CD14-positive monocyte (primary cell): ENCODE results near the gene ZBTB7A. TPM values are rescaled to one million over a fixed set of nuclear protein-coding genes. Genes with fewer than 3 reads are reported as not detected.

Experiments used
- DNase-seq, 3 donors: peaks; one replicate each; pipeline ENCODE4 v3.0.0-alpha.2; 2011 to 2022
- H2AFZ ChIP-seq: 2 replicates; pipeline ENCODE4 v1.6.0; 2012; ENCODE audit warnings: mild to moderate bottlenecking, low read depth, low read length, inconsistent platforms; ENCODE audit not compliant: insufficient read depth, poor library complexity, severe bottlenecking
- H3K27ac ChIP-seq, 2 donors: 1 replicate in 1 of 2; 2 replicates in 1 of 2; pipeline ENCODE4 v1.5.1; 2012 to 2013; ENCODE audit warnings: low read length in 2 of 2, control low read depth in 1 of 2, inconsistent platforms in 1 of 2, low read depth in 1 of 2, mild to moderate bottlenecking in 1 of 2
- H3K27me3 ChIP-seq, 2 donors: one replicate each; pipeline versions ENCODE4 v1.6.0 to v1.6.1; 2011 to 2013; ENCODE audit warnings: low read length in 2 of 2; ENCODE audit not compliant: control insufficient read depth in 2 of 2, insufficient read depth in 2 of 2
- H3K36me3 ChIP-seq, 2 donors: replicated peaks in 1 of 2; 1 replicate in 1 of 2; 2 replicates in 1 of 2; pipeline versions ENCODE4 v1.5.1 to v1.6.1; 2012 to 2013; ENCODE audit warnings: low read length in 2 of 2, control low read depth in 1 of 2, inconsistent platforms in 1 of 2, mild to moderate bottlenecking in 1 of 2; ENCODE audit not compliant: insufficient read depth in 2 of 2, control insufficient read depth in 1 of 2
- H3K4me1 ChIP-seq, 2 donors: 1 replicate in 1 of 2; 2 replicates in 1 of 2; pipeline versions ENCODE4 v1.5.1 to v1.6.1; 2012 to 2013; ENCODE audit warnings: low read length in 2 of 2, control low read depth in 1 of 2, inconsistent platforms in 1 of 2, mild to moderate bottlenecking in 1 of 2, moderate library complexity in 1 of 2; ENCODE audit not compliant: insufficient read depth in 2 of 2, control insufficient read depth in 1 of 2
- H3K4me2 ChIP-seq: replicated peaks from 2 replicates; pipeline ENCODE3; 2012; ENCODE audit warnings: low read length, moderate library complexity, mild to moderate bottlenecking; ENCODE audit not compliant: poor library complexity, severe bottlenecking; ENCODE audit errors: extremely low read depth
- H3K4me3 ChIP-seq, 3 experiments: fragments of 200-600 bp in 1 of 3; sonication (generic) in 1 of 3; replicated peaks in 1 of 3; 1 replicate in 2 of 3; 2 replicates in 1 of 3; pipeline ENCODE4 v1.5.1; 2011 to 2013; ENCODE audit warnings: low read length in 3 of 3, mild to moderate bottlenecking in 3 of 3, control low read depth in 2 of 3, low read depth in 2 of 3, inconsistent platforms in 1 of 3, moderate library complexity in 1 of 3
- H3K79me2 ChIP-seq: 2 replicates; pipeline ENCODE4 v1.6.0; 2012; ENCODE audit warnings: mild to moderate bottlenecking, control low read depth, inconsistent platforms, low read length, moderate library complexity; ENCODE audit not compliant: insufficient read depth
- H3K9ac ChIP-seq: 2 replicates; pipeline ENCODE4 v1.6.0; 2017; ENCODE audit warnings: low read length, mild to moderate bottlenecking; ENCODE audit not compliant: insufficient read depth, poor library complexity, severe bottlenecking
- H3K9me3 ChIP-seq, 2 donors: replicated peaks in 1 of 2; 1 replicate in 1 of 2; 2 replicates in 1 of 2; pipeline versions ENCODE4 v1.5.1 to v1.6.1; 2012 to 2013; ENCODE audit warnings: low read length in 2 of 2, control low read depth in 1 of 2; ENCODE audit not compliant: control insufficient read depth in 1 of 2, insufficient read depth in 1 of 2
- H4K20me1 ChIP-seq: 2 replicates; pipeline ENCODE4 v1.6.0; 2012; ENCODE audit warnings: mild to moderate bottlenecking, low read length, control low read depth, moderate library complexity; ENCODE audit not compliant: insufficient read depth
- H3K27ac Mint-ChIP-seq, 7 donors: one replicate each; pipeline ENCODE4 v1.8.0; 2020; ENCODE audit warnings: mild to moderate bottlenecking in 7 of 7, mixed read lengths in 7 of 7, moderate library complexity in 6 of 7, inconsistent platforms in 2 of 7
- H3K27me3 Mint-ChIP-seq, 3 donors: one replicate each; pipeline ENCODE4 v1.8.0; 2021 to 2022; ENCODE audit warnings: low read depth in 3 of 3, mild to moderate bottlenecking in 3 of 3, mixed read lengths in 3 of 3, moderate library complexity in 3 of 3, inconsistent platforms in 1 of 3
- H3K36me3 Mint-ChIP-seq, 2 donors: one replicate each; pipeline ENCODE4 v1.8.0; 2020; ENCODE audit warnings: mixed read lengths in 2 of 2, inconsistent platforms in 1 of 2, mild to moderate bottlenecking in 1 of 2
- H3K4me1 Mint-ChIP-seq: one replicate; pipeline ENCODE4 v1.8.0; 2020; ENCODE audit warnings: mild to moderate bottlenecking, mixed read lengths
- H3K4me3 Mint-ChIP-seq, 2 donors: one replicate each; pipeline ENCODE4 v1.8.0; 2020; ENCODE audit warnings: mild to moderate bottlenecking in 2 of 2, mixed read lengths in 2 of 2, moderate library complexity in 1 of 2
- H3K9me3 Mint-ChIP-seq, 7 donors: one replicate each; pipeline ENCODE4 v1.8.0; 2020 to 2022; ENCODE audit warnings: mixed read lengths in 7 of 7, mild to moderate bottlenecking in 6 of 7, moderate library complexity in 6 of 7, inconsistent platforms in 2 of 7
- WGBS: methylation state at CpG from one replicate; pipeline ENCODE4 v1.1.5; 2013; ENCODE audit warnings: missing lambda C conversion rate; ENCODE audit not compliant: insufficient coverage; 5-methylcytosine and 5-hydroxymethylcytosine counted together
- intact Hi-C, 2 donors: fragments of 100-400 bp; cut with micrococcal nuclease; formaldehyde crosslinking; loops; one replicate each; pipeline versions ENCODE4 v1.15.0 to v1.15.1; 2023
- polyA plus RNA-seq, 3 donors: library from polyadenylated mRNA; depleted of rRNA in 1 of 3; unstranded in 2 of 3; stranded (reverse) in 1 of 3; fragments of 300-500 nt in 2 of 3; fragments of >200 nt in 1 of 3; fragmentation: Illumina TruSeq in 2 of 3; gene quantifications; 1 replicate in 2 of 3; 2 replicates in 1 of 3; pipeline ENCODE4 v1.2.3, GENCODE V29; 2012 to 2021
- TF ChIP-seq, protein P1 (sequence below): fragments of 200-600 bp; IDR thresholded peaks from one replicate; pipeline ENCODE4 v1.8.0; 2022; ENCODE audit warnings: antibody characterized with exemption, mild to moderate bottlenecking

Gene ZBTB7A
- polyA plus RNA-seq, 3 donors = 18.0 to 31.5 (median 20.2) TPM

DNA sequence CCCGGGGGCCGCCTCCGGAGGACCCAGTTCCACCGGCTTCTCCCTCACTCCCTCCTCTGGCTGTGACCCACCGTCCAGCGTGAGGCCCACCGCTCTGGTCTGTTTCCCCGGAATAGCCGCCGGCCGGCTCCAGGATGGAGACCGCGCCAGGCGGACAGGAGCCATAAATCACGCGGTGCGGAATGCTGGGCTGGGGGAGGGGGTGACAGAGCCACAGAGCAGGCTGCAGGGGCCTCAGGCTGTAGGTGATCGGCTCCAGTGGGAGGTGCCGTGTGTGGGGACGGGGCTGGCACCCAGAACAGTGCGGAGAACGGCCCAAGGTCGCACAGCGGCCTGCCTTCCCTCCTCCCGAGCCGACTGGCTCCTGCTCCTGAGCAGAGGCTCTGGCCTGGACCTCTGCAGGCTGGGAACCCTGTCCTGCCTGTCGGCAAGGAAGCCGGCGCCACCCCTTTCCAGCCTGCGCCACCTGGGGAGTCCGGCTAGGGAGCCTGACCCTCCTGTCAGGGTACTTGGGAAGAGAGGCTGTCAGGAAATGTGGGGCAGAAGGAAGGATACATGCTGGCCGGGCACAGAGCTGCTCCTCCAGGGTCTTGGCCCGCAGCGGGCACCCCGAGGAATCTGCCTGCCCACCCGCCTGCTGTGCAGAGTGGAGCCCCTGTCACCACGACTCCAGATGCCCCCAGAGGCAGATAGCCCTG is 50.8 kb downstream of the ZBTB7A start:
- 74% methylated on average over 33 of the region's 37 CpGs for WGBS
- Histone ChIP-seq H3K4me2 (no peak overlapping the region), H3K4me3 (no peak overlapping the region), H3K9me3 (no peaks in the 10 kb centered on the region), H3K36me3 (peaks cover 48 to 67% of the 10 kb centered on the region in 2 donors), H3K79me2 (peaks cover 89% of the 10 kb centered on the region), H4K20me1 (peaks cover 100% of the 10 kb centered on the region), H3K4me1 (peaks cover 0 to 8% of the 10 kb centered on the region in 2 donors), H3K9ac (no peak overlapping the region), H3K27me3 (no peaks in the 10 kb centered on the region), H3K27ac (no peak overlapping the region), H2AFZ (no peak overlapping the region)
- no peak overlapping the region for H3K4me3 Mint-ChIP-seq
- peaks cover 37 to 76% of the 10 kb centered on the region in 2 donors for H3K36me3 Mint-ChIP-seq
- DNase-seq = peak in 1 of 3 donors; percentile 3
- intact Hi-C loops = no loop called here
- peaks cover 0 to 2% (median 0%) of the 10 kb centered on the region in 7 donors for H3K9me3 Mint-ChIP-seq
- peaks cover 0 to 1% (median 0%) of the 10 kb centered on the region in 3 donors for H3K27me3 Mint-ChIP-seq
- H3K27ac Mint-ChIP-seq = peak overlapping the region in 2 of 7 donors; percentile 45 to 74
- TF ChIP-seq, protein P1, sequence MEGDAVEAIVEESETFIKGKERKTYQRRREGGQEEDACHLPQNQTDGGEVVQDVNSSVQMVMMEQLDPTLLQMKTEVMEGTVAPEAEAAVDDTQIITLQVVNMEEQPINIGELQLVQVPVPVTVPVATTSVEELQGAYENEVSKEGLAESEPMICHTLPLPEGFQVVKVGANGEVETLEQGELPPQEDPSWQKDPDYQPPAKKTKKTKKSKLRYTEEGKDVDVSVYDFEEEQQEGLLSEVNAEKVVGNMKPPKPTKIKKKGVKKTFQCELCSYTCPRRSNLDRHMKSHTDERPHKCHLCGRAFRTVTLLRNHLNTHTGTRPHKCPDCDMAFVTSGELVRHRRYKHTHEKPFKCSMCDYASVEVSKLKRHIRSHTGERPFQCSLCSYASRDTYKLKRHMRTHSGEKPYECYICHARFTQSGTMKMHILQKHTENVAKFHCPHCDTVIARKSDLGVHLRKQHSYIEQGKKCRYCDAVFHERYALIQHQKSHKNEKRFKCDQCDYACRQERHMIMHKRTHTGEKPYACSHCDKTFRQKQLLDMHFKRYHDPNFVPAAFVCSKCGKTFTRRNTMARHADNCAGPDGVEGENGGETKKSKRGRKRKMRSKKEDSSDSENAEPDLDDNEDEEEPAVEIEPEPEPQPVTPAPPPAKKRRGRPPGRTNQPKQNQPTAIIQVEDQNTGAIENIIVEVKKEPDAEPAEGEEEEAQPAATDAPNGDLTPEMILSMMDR = no peak
- peaks cover 13% of the 10 kb centered on the region for H3K4me1 Mint-ChIP-seq

DNA sequence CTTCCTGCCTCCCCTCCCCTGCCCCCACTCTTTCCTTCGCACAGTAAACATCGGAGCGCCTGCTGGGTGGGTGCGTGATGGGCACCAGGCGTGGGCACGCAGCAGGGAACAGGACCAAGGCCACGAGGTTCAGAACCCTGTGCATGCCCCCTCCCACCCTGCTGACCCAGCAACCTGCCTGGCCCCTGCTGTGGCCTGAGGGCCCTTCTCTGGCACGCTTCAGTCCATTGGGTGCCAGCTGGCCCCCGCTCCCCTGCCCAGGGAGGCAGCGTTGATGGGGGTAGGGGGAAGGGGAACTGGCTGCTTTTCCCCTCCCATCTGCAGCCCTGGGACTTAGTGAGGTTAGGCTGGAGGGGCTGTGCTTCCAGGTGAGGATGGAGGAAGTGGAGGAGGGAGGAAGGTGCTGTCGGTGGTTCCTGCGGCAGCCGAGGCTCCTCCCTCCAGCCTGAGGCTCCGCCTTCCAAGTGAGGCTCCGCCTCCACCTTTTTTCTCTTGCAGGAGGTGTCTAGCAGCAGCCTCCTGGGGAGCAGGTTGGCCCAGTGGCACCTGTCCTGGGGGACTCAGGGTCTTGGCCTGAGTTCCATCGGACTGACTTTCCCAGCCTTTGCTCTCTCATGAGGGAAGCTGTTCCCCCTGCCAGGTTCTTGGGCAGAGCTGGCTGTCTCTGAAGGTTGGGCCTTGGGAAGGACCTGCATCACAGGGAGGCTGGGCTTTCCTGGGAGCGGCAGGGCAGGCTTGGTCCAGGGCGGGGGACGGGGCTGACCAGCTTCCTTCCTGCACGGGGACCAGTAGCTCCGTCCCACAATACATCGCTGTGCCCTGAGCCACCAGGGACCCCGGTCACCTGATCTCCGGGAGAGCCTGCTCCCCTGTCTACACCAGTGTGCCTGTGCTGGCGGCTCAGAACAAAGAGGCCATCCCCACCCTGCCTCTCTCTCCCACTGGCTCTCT is 51.9 kb downstream of the ZBTB7A start:
- Histone ChIP-seq H4K20me1 (peaks cover 100% of the 10 kb centered on the region), H3K4me1 (peaks cover 0 to 12% of the 10 kb centered on the region in 2 donors), H2AFZ (no peak overlapping the region), H3K27ac (no peak overlapping the region), H3K79me2 (peaks cover 92% of the 10 kb centered on the region), H3K4me2 (no peak overlapping the region), H3K4me3 (no peak overlapping the region), H3K27me3 (no peaks in the 10 kb centered on the region), H3K36me3 (peaks cover 48 to 69% of the 10 kb centered on the region in 2 donors), H3K9me3 (no peaks in the 10 kb centered on the region), H3K9ac (no peak overlapping the region)
- Mint-ChIP-seq H3K27ac (peak overlapping the region in 1 of 7 donors; percentile 46), H3K4me3 (no peak overlapping the region), H3K4me1 (peaks cover 18% of the 10 kb centered on the region), H3K9me3 (peaks cover 0 to 2% (median 0%) of the 10 kb centered on the region in 7 donors), H3K36me3 (peaks cover 33 to 74% of the 10 kb centered on the region in 2 donors), H3K27me3 (peaks cover 0 to 1% (median 0%) of the 10 kb centered on the region in 3 donors)
- intact Hi-C loops = no loop called here
- TF ChIP-seq, protein P1 = no peak
- DNase-seq = peak in 1 of 3 donors; percentile 5
- 64% methylated on average over 16 of the region's 25 CpGs for WGBS
